ENCODE results near the gene CPNE5. TPM values are rescaled to one million over a fixed set of nuclear protein-coding genes. Genes with fewer than 3 reads are reported as not detected.

Gene CPNE5
- total and polyA plus RNA-seq, 8 donors, result 0.19 to 1.5 (median 0.58) TPM

DNA sequence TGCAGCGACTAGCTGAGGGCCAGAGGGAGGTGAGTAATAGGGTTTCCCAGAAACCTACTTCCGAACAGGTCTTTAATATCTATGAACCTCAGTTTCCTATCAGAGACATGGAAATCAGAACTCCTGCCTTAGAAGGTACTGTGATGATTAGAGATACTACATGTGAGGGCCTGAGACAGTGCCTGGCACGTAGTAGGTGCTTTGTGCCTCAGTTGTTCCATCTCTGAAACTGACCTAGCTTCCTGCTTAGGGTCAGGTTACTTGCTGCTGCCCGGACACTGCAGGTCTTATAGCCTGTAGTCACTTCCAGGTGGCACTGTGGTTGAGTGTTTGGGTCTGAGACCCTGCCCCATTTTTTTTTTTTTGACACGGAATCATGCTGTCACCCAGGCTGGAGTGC, 120.7 kb downstream of the CPNE5 start:
- Histone ChIP-seq H3K4me1 (no peaks in the 10 kb centered on the region), H3K27ac (no peak overlapping the region), H3K9me3 (no peaks in the 10 kb centered on the region), H3K4me3 (no peak overlapping the region), H3K27me3 (no peaks in the 10 kb centered on the region), H3K36me3 (no peaks in the 10 kb centered on the region)
- TF ChIP-seq, protein P1, sequence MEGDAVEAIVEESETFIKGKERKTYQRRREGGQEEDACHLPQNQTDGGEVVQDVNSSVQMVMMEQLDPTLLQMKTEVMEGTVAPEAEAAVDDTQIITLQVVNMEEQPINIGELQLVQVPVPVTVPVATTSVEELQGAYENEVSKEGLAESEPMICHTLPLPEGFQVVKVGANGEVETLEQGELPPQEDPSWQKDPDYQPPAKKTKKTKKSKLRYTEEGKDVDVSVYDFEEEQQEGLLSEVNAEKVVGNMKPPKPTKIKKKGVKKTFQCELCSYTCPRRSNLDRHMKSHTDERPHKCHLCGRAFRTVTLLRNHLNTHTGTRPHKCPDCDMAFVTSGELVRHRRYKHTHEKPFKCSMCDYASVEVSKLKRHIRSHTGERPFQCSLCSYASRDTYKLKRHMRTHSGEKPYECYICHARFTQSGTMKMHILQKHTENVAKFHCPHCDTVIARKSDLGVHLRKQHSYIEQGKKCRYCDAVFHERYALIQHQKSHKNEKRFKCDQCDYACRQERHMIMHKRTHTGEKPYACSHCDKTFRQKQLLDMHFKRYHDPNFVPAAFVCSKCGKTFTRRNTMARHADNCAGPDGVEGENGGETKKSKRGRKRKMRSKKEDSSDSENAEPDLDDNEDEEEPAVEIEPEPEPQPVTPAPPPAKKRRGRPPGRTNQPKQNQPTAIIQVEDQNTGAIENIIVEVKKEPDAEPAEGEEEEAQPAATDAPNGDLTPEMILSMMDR (IDR thresholded peaks at IDR 0.05), result no peak
- FAIRE-seq, result no peak
- WGBS, 2 donors, result 59 to 65% methylated on average over 5 of the region's 5 CpGs
- no peak for ATAC-seq
- DNase-seq, result no peak
- intact Hi-C loops (cut with DNase I), result no loop called here

DNA sequence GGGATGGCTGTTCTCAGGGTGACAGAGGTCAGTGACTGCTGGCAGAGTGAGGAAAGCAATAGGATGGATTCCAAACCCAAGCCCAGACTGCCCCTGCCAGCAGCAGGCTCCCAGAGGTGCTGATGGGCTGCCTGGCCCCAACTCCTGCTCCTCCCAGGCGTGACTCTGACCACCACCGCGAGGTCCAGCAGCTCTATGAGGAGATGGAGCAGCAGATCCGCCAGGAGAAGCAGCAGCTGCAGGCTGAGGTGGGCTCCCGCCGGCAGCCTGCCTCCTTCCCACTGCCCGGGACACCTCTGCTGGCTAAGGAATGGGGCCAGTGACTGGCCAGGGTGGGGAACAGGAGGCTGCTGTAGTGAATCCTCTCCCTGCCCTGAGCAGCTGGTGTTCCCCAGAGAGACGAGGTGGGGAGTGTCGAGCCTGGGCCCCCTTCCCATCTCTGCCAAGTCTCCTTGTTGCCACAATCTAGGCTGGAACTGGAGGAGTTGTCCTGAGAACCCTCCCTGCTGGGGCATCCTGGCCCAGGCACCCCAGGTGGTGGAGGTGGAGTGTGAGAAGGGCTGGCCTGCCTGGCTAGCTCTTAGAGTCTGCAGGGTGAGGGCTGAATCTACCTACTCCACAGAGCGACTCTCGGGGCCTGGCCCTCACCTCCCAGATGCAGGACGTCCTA, 121.2 kb downstream of the CPNE5 start:
- no peak for DNase-seq

DNA sequence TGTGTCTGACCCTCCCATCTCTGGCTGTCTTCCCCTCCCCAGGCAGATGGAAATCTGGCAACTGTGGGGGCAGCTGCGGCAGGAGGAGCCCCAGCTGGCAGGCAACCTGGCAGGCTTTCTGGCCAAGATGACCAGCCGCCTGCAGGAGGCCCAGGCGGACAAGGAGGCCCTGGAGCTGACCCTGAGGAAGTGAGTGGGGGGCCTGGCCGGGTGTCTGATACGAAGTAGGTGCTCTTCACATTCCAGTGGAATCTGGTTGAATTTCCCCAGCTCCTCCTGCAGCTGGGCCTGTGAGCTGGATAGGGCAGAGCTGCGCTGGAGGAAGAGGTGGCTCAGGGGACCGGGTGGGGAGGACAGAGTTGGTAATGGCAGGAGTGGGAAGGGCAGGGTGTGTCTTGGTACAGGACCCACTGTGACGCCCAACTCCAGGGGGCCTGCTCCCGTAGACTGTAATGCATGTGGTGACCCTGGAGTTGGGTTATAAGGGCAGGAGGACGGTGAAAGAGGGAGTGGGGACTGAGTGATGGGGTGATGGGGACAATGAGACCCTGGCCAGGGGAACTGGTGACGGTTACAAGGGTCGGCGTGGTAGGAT, 121.9 kb downstream of the CPNE5 start:
- no peak for FAIRE-seq
- no peak for DNase-seq
- no peaks in the 10 kb centered on the region for H3K4me1 ChIP-seq
- no peak overlapping the region for H3K4me3 ChIP-seq
- H3K9me3 ChIP-seq, result no peaks in the 10 kb centered on the region
- no peak for ATAC-seq
- TF ChIP-seq, protein P1 (IDR thresholded peaks at IDR 0.05), result no peak
- 66 to 76% methylated on average over 13 of the region's 13 CpGs for WGBS, 2 donors
- no peaks in the 10 kb centered on the region for H3K27me3 ChIP-seq
- intact Hi-C loops (cut with DNase I), result no loop called here
- no peak overlapping the region for H3K27ac ChIP-seq
- H3K36me3 ChIP-seq, result no peaks in the 10 kb centered on the region

More for the DNA sequence above, 121.2 kb downstream of the CPNE5 start:
- H3K36me3 ChIP-seq, result no peaks in the 10 kb centered on the region
- TF ChIP-seq, protein P1 (IDR thresholded peaks at IDR 0.05), result no peak
- H3K27me3 ChIP-seq, result no peaks in the 10 kb centered on the region
- FAIRE-seq, result no peak
- H3K4me3 ChIP-seq, result no peak overlapping the region
- no peak overlapping the region for H3K27ac ChIP-seq
- H3K4me1 ChIP-seq, result no peaks in the 10 kb centered on the region
- intact Hi-C loops (cut with DNase I), result no loop called here
- no peaks in the 10 kb centered on the region for H3K9me3 ChIP-seq
- 77 to 81% methylated on average over 12 of the region's 12 CpGs for WGBS, 2 donors
- ATAC-seq, result no peak

DNA sequence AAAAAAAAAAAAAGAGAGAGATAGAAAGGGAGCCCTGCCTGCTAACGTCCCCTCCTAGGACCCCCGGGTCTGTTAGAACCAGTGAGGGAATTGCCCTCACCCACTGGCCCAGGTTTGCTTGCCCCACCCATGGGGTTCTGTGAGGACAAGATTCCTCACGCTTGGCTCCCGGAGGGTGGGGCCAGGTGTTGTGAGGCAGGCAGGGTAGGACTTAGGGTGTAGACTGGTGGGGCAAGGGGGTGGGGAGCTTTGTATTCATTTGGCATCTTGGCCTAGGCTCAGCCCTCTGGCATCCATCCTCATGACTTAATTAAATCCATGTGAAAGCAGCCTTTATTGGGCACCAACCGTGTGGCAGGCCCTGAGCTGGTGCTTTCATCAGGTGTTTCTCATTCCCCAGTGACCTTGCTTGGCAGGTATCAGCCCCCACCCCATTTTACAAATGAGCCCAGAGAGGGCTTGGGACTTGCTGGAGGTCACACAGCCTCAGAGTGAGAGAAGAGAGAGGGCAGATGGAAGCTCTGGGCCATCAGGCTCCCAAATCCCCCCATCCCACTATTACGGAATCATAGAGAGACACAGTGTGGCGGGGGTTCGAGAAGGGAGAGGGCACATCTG, 122.7 kb downstream of the CPNE5 start:
- no peaks in the 10 kb centered on the region for H3K36me3 ChIP-seq
- TF ChIP-seq, protein P1 (IDR thresholded peaks at IDR 0.05), result no peak
- ATAC-seq (no peak), FAIRE-seq (no peak), DNase-seq (no peak)
- H3K9me3 ChIP-seq, result no peaks in the 10 kb centered on the region
- H3K4me3 ChIP-seq, result no peak overlapping the region
- no peaks in the 10 kb centered on the region for H3K4me1 ChIP-seq
- 73 to 82% methylated on average over 8 of the region's 8 CpGs for WGBS, 2 donors
- no peak overlapping the region for H3K27ac ChIP-seq
- intact Hi-C loops (cut with DNase I), result no loop called here
- no peaks in the 10 kb centered on the region for H3K27me3 ChIP-seq

DNA sequence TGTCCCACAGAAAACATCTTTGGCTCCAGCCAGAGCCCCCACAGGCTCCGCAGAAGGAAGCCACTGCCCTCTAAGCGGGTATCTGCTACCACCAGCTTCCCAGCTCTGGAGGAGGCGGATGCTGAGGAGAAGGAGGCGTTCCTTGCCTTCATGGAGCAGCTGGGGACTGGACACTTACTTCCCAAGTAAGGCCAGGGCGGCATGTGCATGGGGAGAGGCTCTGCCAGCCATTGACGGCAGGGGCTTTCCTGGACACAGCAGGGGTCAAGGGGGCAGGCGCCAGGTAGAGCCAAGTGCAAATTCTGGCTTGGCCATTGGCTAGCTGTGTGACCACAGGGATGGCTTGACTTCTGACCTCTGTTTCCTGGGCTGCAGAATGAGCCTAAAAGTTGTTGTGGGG, 123.8 kb downstream of the CPNE5 start:
- TF ChIP-seq, protein P1 (IDR thresholded peaks at IDR 0.05), result no peak
- intact Hi-C loops (cut with DNase I), result no loop called here
- H3K27me3 ChIP-seq, result no peaks in the 10 kb centered on the region
- H3K4me1 ChIP-seq, result no peaks in the 10 kb centered on the region
- ATAC-seq (no peak), FAIRE-seq (no peak), DNase-seq (no peak)
- no peak overlapping the region for H3K4me3 ChIP-seq
- 86 to 92% methylated on average over 7 of the region's 7 CpGs for WGBS, 2 donors
- no peak overlapping the region for H3K27ac ChIP-seq
- no peaks in the 10 kb centered on the region for H3K9me3 ChIP-seq
- H3K36me3 ChIP-seq, result no peaks in the 10 kb centered on the region

All from pancreas (tissue), 10 donors.